H1 (cell line): Measurements from ENCODE around the gene RPTOR. TPM values are rescaled to one million over a fixed set of nuclear protein-coding genes. Genes with fewer than 3 reads are reported as not detected.

Experiments used
- CTCF ChIA-PET: fragments of 300-600 bp; sonication (Branson Sonifier 250); formaldehyde crosslinking; loops from one replicate; lab custom pipeline; 2021; ENCODE audit not compliant: partially characterized antibody; lab: Charles Lee
- POLR2A ChIA-PET: fragments of 300-600 bp; sonication (Branson Sonifier 250); formaldehyde crosslinking; loops from one replicate; lab custom pipeline; 2021; ENCODE audit warnings: inconsistent platforms; ENCODE audit not compliant: partially characterized antibody; lab: Charles Lee
- DNase-seq, 2 experiments: peaks; one replicate each; pipeline versions ENCODE4 v3.0.0 to v3.0.0-alpha.2; 2010 to 2022; ENCODE audit warnings: low spot score in 2 of 2, low read depth in 1 of 2, mixed read lengths in 1 of 2
- FAIRE-seq: peaks from 2 replicates; lab custom pipeline; 2011; peaks lifted over from hg19 to GRCh38; lab: Jason Lieb, UNC
- H2AFZ ChIP-seq: 2 replicates; pipeline ENCODE4 v1.8.1; 2012; ENCODE audit warnings: low read length, inconsistent platforms
- H2AK5ac ChIP-seq: 2 replicates; pipeline ENCODE4 v1.6.1; 2013; ENCODE audit warnings: low read depth, low read length
- H2BK120ac ChIP-seq: replicated peaks from 2 replicates; pipeline ENCODE3; 2013; ENCODE audit warnings: low read depth, low read length, inconsistent platforms
- H2BK12ac ChIP-seq: 2 replicates; pipeline ENCODE4 v1.6.1; 2013; ENCODE audit warnings: low read depth, low read length
- H2BK15ac ChIP-seq: 2 replicates; pipeline ENCODE4 v1.6.1; 2013; ENCODE audit warnings: low read length
- H2BK20ac ChIP-seq: 2 replicates; pipeline ENCODE4 v1.6.1; 2013; ENCODE audit warnings: low read length
- H2BK5ac ChIP-seq: 2 replicates; pipeline ENCODE4 v1.6.1; 2013; ENCODE audit warnings: low read depth, low read length
- H3K14ac ChIP-seq: 2 replicates; pipeline ENCODE4 v1.6.1; 2013; ENCODE audit warnings: inconsistent platforms; ENCODE audit not compliant: insufficient read length
- H3K18ac ChIP-seq: 2 replicates; pipeline ENCODE4 v1.6.1; 2013; ENCODE audit warnings: low read length; ENCODE audit errors: extremely low read depth
- H3K23ac ChIP-seq: 2 replicates; pipeline ENCODE4 v1.6.1; 2013; ENCODE audit warnings: inconsistent platforms; ENCODE audit not compliant: insufficient read length
- H3K23me2 ChIP-seq: 2 replicates; pipeline ENCODE4 v1.6.1; 2013; ENCODE audit warnings: low read depth, low read length
- H3K27ac ChIP-seq: 2 replicates; pipeline ENCODE4 v1.6.1; 2011; ENCODE audit warnings: low read depth, low read length, inconsistent platforms
- H3K27me3 ChIP-seq, 4 experiments: replicated peaks in 1 of 4; 1 replicate in 1 of 4; 2 replicates in 3 of 4; pipeline versions ENCODE4 v1.6.1 to v1.8.1; 2011 to 2013; ENCODE audit warnings: low read length in 3 of 4, mild to moderate bottlenecking in 3 of 4, inconsistent platforms in 2 of 4, mixed read lengths in 2 of 4, moderate library complexity in 1 of 4; ENCODE audit not compliant: control insufficient read depth in 3 of 4, insufficient read depth in 3 of 4; ENCODE audit errors: extremely low read depth in 1 of 4
- H3K36me3 ChIP-seq, 4 experiments: 2 replicates each; pipeline versions ENCODE4 v1.6.1 to v1.8.1; 2011 to 2013; ENCODE audit warnings: mild to moderate bottlenecking in 4 of 4, low read length in 3 of 4, moderate library complexity in 2 of 4, control low read depth in 1 of 4, inconsistent platforms in 1 of 4; ENCODE audit not compliant: insufficient read depth in 4 of 4, control insufficient read depth in 2 of 4
- H3K4ac ChIP-seq: replicated peaks from 2 replicates; pipeline ENCODE3; 2013; ENCODE audit warnings: low read length, low read depth, mixed read lengths, inconsistent platforms; ENCODE audit not compliant: insufficient read length
- H3K4me1 ChIP-seq, 4 experiments: replicated peaks in 1 of 4; 1 replicate in 1 of 4; 2 replicates in 3 of 4; pipeline versions ENCODE4 v1.6.1 to v1.8.1; 2011 to 2013; ENCODE audit warnings: low read length in 3 of 4, inconsistent platforms in 2 of 4, mixed read lengths in 1 of 4; ENCODE audit not compliant: insufficient read depth in 4 of 4, control insufficient read depth in 3 of 4
- H3K4me2 ChIP-seq, 2 experiments: 2 replicates each; pipeline versions ENCODE4 v1.6.1 to v1.8.1; 2011 to 2013; ENCODE audit warnings: low read depth in 2 of 2, low read length in 2 of 2, control low read depth in 1 of 2, inconsistent platforms in 1 of 2, mild to moderate bottlenecking in 1 of 2; ENCODE audit not compliant: insufficient read depth in 1 of 2
- H3K4me3 ChIP-seq, 4 experiments: fragments of 200-600, 300-600 bp in 1 of 4; sonication (generic), shearing (Covaris generic), sonication (Bioruptor Twin) in 1 of 4; 2 replicates each; pipeline versions ENCODE4 v1.5.1 to v1.8.1; 2011 to 2016; ENCODE audit warnings: low read length in 4 of 4, low read depth in 3 of 4, control low read depth in 2 of 4, inconsistent platforms in 2 of 4, mild to moderate bottlenecking in 2 of 4, mixed read lengths in 1 of 4, moderate library complexity in 1 of 4; ENCODE audit not compliant: insufficient read depth in 2 of 4; ENCODE audit errors: extremely low read depth in 1 of 4
- H3K56ac ChIP-seq: replicated peaks from 2 replicates; pipeline ENCODE3; 2013; ENCODE audit warnings: low read depth, mild to moderate bottlenecking, mixed read lengths, low read length, inconsistent platforms; ENCODE audit not compliant: insufficient read length
- H3K79me1 ChIP-seq: 2 replicates; pipeline ENCODE4 v1.6.1; 2013; ENCODE audit warnings: low read depth, low read length, control low read depth
- H3K79me2 ChIP-seq, 2 experiments: 2 replicates each; pipeline versions ENCODE4 v1.6.1 to v1.8.1; 2012 to 2013; ENCODE audit warnings: low read length in 2 of 2, mild to moderate bottlenecking in 2 of 2, inconsistent platforms in 1 of 2; ENCODE audit not compliant: insufficient read depth in 2 of 2, control insufficient read depth in 1 of 2
- H3K9ac ChIP-seq, 4 experiments: replicated peaks in 1 of 4; 1 replicate in 1 of 4; 2 replicates in 3 of 4; pipeline versions ENCODE4 v1.6.1 to v1.8.1; 2011 to 2013; ENCODE audit warnings: low read depth in 3 of 4, low read length in 3 of 4, control low read depth in 2 of 4, mild to moderate bottlenecking in 2 of 4, moderate library complexity in 2 of 4, inconsistent platforms in 1 of 4; ENCODE audit errors: extremely low read depth in 1 of 4
- H3K9me3 ChIP-seq, 2 experiments: 2 replicates each; pipeline versions ENCODE4 v1.6.1 to v1.8.1; 2012 to 2013; ENCODE audit warnings: mild to moderate bottlenecking in 2 of 2, moderate library complexity in 2 of 2, control low read depth in 1 of 2, inconsistent platforms in 1 of 2, low read depth in 1 of 2, low read length in 1 of 2, mixed read lengths in 1 of 2; ENCODE audit not compliant: insufficient read depth in 2 of 2
- H4K20me1 ChIP-seq, 2 experiments: replicated peaks in 1 of 2; 2 replicates each; pipeline versions ENCODE3 to v1.8.1; 2011 to 2013; ENCODE audit warnings: inconsistent platforms in 2 of 2, low read length in 2 of 2, mild to moderate bottlenecking in 1 of 2; ENCODE audit not compliant: insufficient read depth in 2 of 2, control insufficient read depth in 1 of 2
- H4K5ac ChIP-seq: 2 replicates; pipeline ENCODE4 v1.6.1; 2013; ENCODE audit warnings: low read length, low read depth, mixed read lengths, inconsistent platforms; ENCODE audit not compliant: insufficient read length
- H4K8ac ChIP-seq: 2 replicates; pipeline ENCODE4 v1.8.0; 2013; ENCODE audit warnings: mild to moderate bottlenecking, moderate library complexity, low read length, inconsistent platforms; ENCODE audit not compliant: insufficient read depth; ENCODE audit errors: extremely low read depth
- H4K91ac ChIP-seq: replicated peaks from 2 replicates; pipeline ENCODE3; 2013; ENCODE audit warnings: low read length, mixed read lengths, inconsistent platforms; ENCODE audit not compliant: insufficient read length
- ATF3 ChIP-seq: IDR thresholded peaks from 2 replicates; pipeline ENCODE4 v1.6.1; 2011; ENCODE audit warnings: low read depth, mild to moderate bottlenecking, low read length; ENCODE audit not compliant: insufficient read depth
- CEBPB ChIP-seq: IDR thresholded peaks from 2 replicates; pipeline ENCODE4 v1.6.1; 2012; ENCODE audit warnings: low read depth, low read length
- CHD1 ChIP-seq: IDR thresholded peaks from 2 replicates; pipeline ENCODE4 v1.6.1; 2012; ENCODE audit warnings: low read depth, low read length, improper control_type of control experiment
- E2F6 ChIP-seq: IDR thresholded peaks from 2 replicates; pipeline ENCODE4 v1.6.1; 2012; ENCODE audit warnings: inconsistent platforms
- EP300 ChIP-seq, 2 experiments: IDR thresholded peaks; 1 replicate in 1 of 2; 2 replicates in 1 of 2; pipeline ENCODE4 v1.6.1; 2011 to 2012; ENCODE audit warnings: low read depth in 2 of 2, low read length in 2 of 2, mild to moderate bottlenecking in 2 of 2, borderline replicate concordance in 1 of 2, inconsistent platforms in 1 of 2, moderate library complexity in 1 of 2
- EZH2 ChIP-seq: fragments of 200-600 bp; sonication (generic); IDR thresholded peaks from 2 replicates; pipeline ENCODE4 v1.7.1; 2012; ENCODE audit warnings: low read depth, mild to moderate bottlenecking, moderate library complexity, low read length, inconsistent platforms; ENCODE audit not compliant: severe bottlenecking
- FOSL1 ChIP-seq: IDR thresholded peaks from 2 replicates; pipeline ENCODE4 v1.6.1; 2011; ENCODE audit warnings: mild to moderate bottlenecking, low read depth, low read length, moderate library complexity; ENCODE audit not compliant: insufficient read depth
- KDM5A ChIP-seq: fragments of 200-600 bp; IDR thresholded peaks from 2 replicates; pipeline ENCODE4 v1.7.1; 2012; ENCODE audit warnings: mild to moderate bottlenecking, low read length, inconsistent platforms, mixed read lengths
- NRF1 ChIP-seq: IDR thresholded peaks from 2 replicates; pipeline ENCODE4 v1.6.1; 2011; ENCODE audit warnings: mild to moderate bottlenecking, low read depth, low read length, improper control_type of control experiment
- POU5F1 ChIP-seq: IDR thresholded peaks from 2 replicates; pipeline ENCODE4 v1.6.1; 2011; ENCODE audit warnings: low read depth, mild to moderate bottlenecking, low read length, moderate library complexity
- TEAD4 ChIP-seq: IDR thresholded peaks from 2 replicates; pipeline ENCODE4 v1.6.1; 2012; ENCODE audit warnings: low read depth, low read length, inconsistent platforms, mixed read lengths
- ZNF274 ChIP-seq: IDR thresholded peaks from 2 replicates; pipeline ENCODE4 v1.7.0; 2012; ENCODE audit warnings: low read length, borderline replicate concordance; ENCODE audit errors: extremely low read depth
- WGBS, 2 experiments: shearing (Covaris generic) in 1 of 2; methylation state at CpG; one replicate each; pipeline versions ENCODE4 v1.1.6 to v1.1.7; 2013 to 2015; ENCODE audit warnings: low lambda C conversion rate in 2 of 2, mixed read lengths in 2 of 2, inconsistent platforms in 1 of 2, low coverage in 1 of 2, missing lambda C conversion rate in 1 of 2; ENCODE audit not compliant: insufficient replicate concordance in 2 of 2, insufficient coverage in 1 of 2, insufficient read length in 1 of 2; ENCODE audit errors: extremely low coverage in 1 of 2, missing lambda C conversion rate in 1 of 2; 5-methylcytosine and 5-hydroxymethylcytosine counted together
- polyA plus RNA-seq, 7 experiments: library from polyadenylated mRNA; depleted of rRNA in 3 of 7; stranded (reverse) in 5 of 7; unstranded in 2 of 7; fragments of >200 nt in 5 of 7; fragments of 200-250 nt in 2 of 7; gene quantifications; 1 replicate in 5 of 7; 2 replicates in 1 of 7; 4 replicates in 1 of 7; pipeline versions ENCODE4 v1.2.1 to v1.2.3, GENCODE V29; 2011 to 2013; ENCODE audit warnings: missing spikeins in 2 of 7, mixed read lengths in 2 of 7
- total RNA-seq: library from RNA; stranded (reverse); fragmentation: NEBNext Ultra II Directional; extraction: Animal tissue kit (Norgen Biotek cat#: 25700); gene quantifications from 2 replicates; pipeline ENCODE4 v1.2.1, GENCODE V29; 2021

RPTOR gene
- total and polyA plus RNA-seq, 2 of the 8 experiments (the other 6 are each of a cell fraction or from before 2014, with no cell fraction given): 6.9 to 28.7 TPM

GRCh38 chr17:80545499-80545826 is 825 bp downstream of the RPTOR start:
- H3K23me2 ChIP-seq: peaks cover 5% of the 10 kb centered on the region; the same call in 1 of the 2 replicates
- H2BK12ac ChIP-seq: no peak overlapping the region; the same call in 1 of the 2 replicates
- no peak overlapping the region for H3K14ac ChIP-seq
- H2BK120ac ChIP-seq: no peak overlapping the region
- no peaks in the 10 kb centered on the region for H3K36me3 ChIP-seq
- no peak overlapping the region for H2BK15ac ChIP-seq
- H3K79me1 ChIP-seq: peaks cover 10% of the 10 kb centered on the region; the same call in 1 of the 2 replicates
- peak overlapping the region; percentile 80 to 100 (median 92) for H3K4me3 ChIP-seq
- H3K27ac ChIP-seq: 0 out of 2 replicates have a peak overlapping the region, but pooled peaks have one; percentile 91
- H2AK5ac ChIP-seq: no peak overlapping the region
- peak overlapping the region; percentile 40 for H3K56ac ChIP-seq
- peak overlapping the region; percentile 76 to 91 for H3K4me2 ChIP-seq
- peaks cover 12 to 52% of the 10 kb centered on the region in 2 experiments for H3K79me2 ChIP-seq
- no peak overlapping the region for H3K23ac ChIP-seq
- FAIRE-seq: no peak
- ChIA-PET POLR2A (interaction anchor here (0.8 to 2.0 kb wide), 9 partner anchors 7 to 291 kb away, joined by 3 to 9 read pairs (median 3); no protein-coding TSS in a partner anchor), CTCF (interaction anchor here (1.6 kb wide), 1 partner anchor 29 kb away, joined by 7 read pairs; no protein-coding TSS in a partner anchor)
- WGBS, 2 experiments: 14% methylated on average over 8 of the region's 8 CpGs; no CpG with 5 or more reads in 1 of the 2 experiments
- no peak overlapping the region for H4K5ac ChIP-seq
- peak overlapping the region; percentile 95 to 98 (median 97) for H3K9ac ChIP-seq
- no peak overlapping the region for H2BK20ac ChIP-seq
- no peak overlapping the region for H3K18ac ChIP-seq
- no peak for DNase-seq
- no peak overlapping the region for H3K4ac ChIP-seq
- H3K4me1 ChIP-seq: peaks cover 0 to 9% (median 4%) of the 10 kb centered on the region in 4 experiments; a peak in 3 of 7 replicates
- no peak overlapping the region for H4K91ac ChIP-seq
- no peaks in the 10 kb centered on the region; a peak in 2 of 7 replicates for H3K27me3 ChIP-seq
- H3K9me3 ChIP-seq: no peaks in the 10 kb centered on the region
- H4K20me1 ChIP-seq: peaks cover 9 to 16% of the 10 kb centered on the region in 2 experiments
- no peak overlapping the region; the same call in 1 of the 2 replicates for H2BK5ac ChIP-seq
- H4K8ac ChIP-seq: peak overlapping the region; percentile 100
- no peak overlapping the region for H2AFZ ChIP-seq
- TF ChIP-seq FOSL1: no peak
- TF ChIP-seq ATF3: no peak
- no peak for TF ChIP-seq KDM5A
- no peak for TF ChIP-seq CEBPB
- TF ChIP-seq TEAD4: no peak
- no peak for TF ChIP-seq EZH2
- TF ChIP-seq POU5F1: no peak
- no peak for TF ChIP-seq E2F6
- no peak for TF ChIP-seq ZNF274
- TF ChIP-seq NRF1: no peak
- no peak for TF ChIP-seq EP300 (IDR thresholded peaks at IDR 0.05; ENCODE audit: borderline replicate concordance in 1 of 2, low read depth in 2 of 2, low read length in 2 of 2)
- TF ChIP-seq CHD1: no peak
